Measurements from ENCODE around the gene MEGF11. TPM values are rescaled to one million over a fixed set of nuclear protein-coding genes. Genes with fewer than 3 reads are reported as not detected.

The MEGF11 gene
- total RNA-seq, 1 donor from 2014 or later: not detected

- intact Hi-C loops (cut with DNase I): no loop called here
- DNase-seq (ENCODE audit: missing footprints) (no peak), ATAC-seq (no peak)
These were observed 185.9 kb downstream of the MEGF11 start for GRCh38 chr15:66067687-66068086.

DNA sequence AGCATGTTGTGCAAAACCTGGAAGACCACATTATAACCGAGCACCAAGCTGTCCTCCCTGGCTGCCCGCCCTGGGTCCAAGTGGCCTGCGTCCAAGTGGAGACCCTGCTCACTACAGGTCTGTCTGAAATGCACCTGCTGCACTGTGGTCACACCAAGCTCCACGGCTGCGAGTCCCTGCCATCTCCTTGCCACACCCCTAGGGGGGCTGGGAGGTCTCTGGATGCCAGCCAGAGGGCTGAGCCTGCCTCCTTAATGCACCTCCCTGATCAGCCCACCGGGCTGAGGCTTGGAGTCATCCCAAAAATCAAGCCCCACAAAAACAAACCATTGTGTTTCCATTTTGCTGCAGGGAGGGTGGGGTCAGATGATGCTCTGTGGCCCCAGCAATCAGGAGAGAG is 187.1 kb downstream of the MEGF11 start:
- ATAC-seq: no peak
- intact Hi-C loops (cut with DNase I): no loop called here
- DNase-seq (ENCODE audit: missing footprints): no peak

GRCh38 chr15:66066005-66066404 is 187.5 kb downstream of the MEGF11 start:
- intact Hi-C loops (cut with DNase I): no loop called here
- DNase-seq (ENCODE audit: missing footprints) (no peak), ATAC-seq (peak; percentile 53)

DNA sequence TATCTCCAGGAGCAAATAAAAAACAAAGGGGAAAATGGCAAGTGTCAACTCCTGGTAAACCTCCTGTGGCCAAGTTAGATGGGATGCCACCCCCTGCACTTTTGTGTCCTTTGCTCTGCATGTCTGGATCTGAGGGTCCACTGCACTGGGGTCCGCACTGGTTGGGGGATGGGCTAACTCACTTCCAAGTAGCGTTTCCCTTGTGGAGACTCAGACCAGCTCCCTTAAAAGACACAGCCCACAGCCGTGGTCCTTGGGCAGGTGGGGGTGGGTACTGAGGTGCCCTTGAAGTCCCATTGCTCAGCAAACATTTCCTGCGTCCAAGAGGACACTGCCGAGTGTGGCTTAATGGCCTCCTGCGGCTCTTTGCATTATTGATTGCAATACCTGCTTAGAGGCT is 188.2 kb downstream of the MEGF11 start:
- ATAC-seq (no peak), DNase-seq (ENCODE audit: missing footprints) (no peak)
- intact Hi-C loops (cut with DNase I): no loop called here

DNA sequence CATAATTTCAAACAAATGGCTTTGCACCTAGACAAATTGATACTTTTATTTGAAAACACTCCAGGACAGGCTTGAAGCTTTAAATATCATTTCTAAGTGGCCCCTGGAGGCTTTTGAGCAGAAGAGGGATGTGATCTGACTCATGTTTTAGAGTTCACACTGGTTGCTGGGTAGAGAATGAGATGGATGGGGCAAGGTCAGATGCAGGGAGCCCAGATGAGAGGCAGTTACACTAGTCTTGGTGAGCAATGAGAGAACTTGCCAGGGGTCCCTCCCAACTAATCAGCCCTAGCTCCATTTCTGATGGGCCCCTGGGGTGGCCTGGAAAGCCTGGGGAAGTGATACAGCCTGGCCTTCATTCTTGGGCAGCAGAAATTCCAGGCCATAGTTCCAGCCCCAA is 190.4 kb downstream of the MEGF11 start:
- intact Hi-C loops (cut with DNase I): no loop called here
- ATAC-seq: no peak
- DNase-seq (ENCODE audit: missing footprints): no peak

GRCh38 chr15:66057089-66057488 is 196.5 kb downstream of the MEGF11 start:
- intact Hi-C loops (cut with DNase I): no loop called here
- DNase-seq (ENCODE audit: missing footprints) (no peak), ATAC-seq (no peak)

DNA sequence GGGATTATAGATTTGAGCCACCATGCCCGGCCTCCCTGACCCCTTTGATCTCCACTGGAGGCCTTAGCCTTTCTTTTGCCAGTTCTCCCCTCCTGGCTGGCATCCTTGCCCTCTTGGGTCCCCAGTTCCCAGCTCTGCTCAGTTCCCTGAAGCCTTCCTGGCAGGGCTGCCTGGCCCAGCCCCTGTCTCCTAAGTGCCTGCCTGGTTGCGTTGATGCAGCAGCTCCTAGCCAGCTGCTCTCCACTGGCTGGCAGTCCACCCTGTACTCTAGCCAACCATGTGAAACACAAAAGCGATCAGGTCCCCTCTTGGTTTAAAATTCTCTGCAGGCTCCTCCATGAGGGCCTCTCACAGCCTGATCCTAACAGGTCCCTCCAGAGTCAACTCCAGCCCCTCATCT is 199.6 kb downstream of the MEGF11 start:
- intact Hi-C loops (cut with DNase I): no loop called here
- ATAC-seq (peak; percentile 92), DNase-seq (ENCODE audit: missing footprints) (no peak)

GRCh38 chr15:66051833-66052232 is 201.7 kb downstream of the MEGF11 start:
- intact Hi-C loops (cut with DNase I): no loop called here

DNA sequence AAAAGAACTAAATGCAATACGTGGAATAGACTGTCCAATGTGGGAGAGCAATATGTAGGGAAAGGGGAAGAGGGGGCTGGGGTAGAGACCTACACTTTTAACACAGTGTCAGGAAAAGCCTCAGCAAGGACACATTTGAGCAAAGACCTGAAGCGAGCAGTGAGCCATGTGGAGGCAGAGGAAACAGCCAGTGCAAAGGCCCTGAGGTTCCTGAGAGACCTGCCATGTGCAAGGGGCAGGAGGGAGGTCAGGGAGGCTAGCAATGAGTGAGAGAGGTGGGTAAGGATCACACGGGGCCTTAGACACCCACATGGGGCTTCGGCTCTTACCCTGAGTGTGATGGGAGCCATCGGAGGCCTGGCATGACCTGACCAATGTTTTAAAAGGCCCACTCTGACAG is 203.3 kb downstream of the MEGF11 start:
- DNase-seq (ENCODE audit: missing footprints) (no peak), ATAC-seq (no peak)
- intact Hi-C loops (cut with DNase I): no loop called here

More at GRCh38 chr15:66051833-66052232, 201.7 kb downstream of the MEGF11 start:
- ATAC-seq (no peak), DNase-seq (ENCODE audit: missing footprints) (no peak)

- ATAC-seq (no peak), DNase-seq (ENCODE audit: missing footprints) (no peak)
- intact Hi-C loops (cut with DNase I): no loop called here
These were observed 204.2 kb downstream of the MEGF11 start for GRCh38 chr15:66049353-66049752.

DNA sequence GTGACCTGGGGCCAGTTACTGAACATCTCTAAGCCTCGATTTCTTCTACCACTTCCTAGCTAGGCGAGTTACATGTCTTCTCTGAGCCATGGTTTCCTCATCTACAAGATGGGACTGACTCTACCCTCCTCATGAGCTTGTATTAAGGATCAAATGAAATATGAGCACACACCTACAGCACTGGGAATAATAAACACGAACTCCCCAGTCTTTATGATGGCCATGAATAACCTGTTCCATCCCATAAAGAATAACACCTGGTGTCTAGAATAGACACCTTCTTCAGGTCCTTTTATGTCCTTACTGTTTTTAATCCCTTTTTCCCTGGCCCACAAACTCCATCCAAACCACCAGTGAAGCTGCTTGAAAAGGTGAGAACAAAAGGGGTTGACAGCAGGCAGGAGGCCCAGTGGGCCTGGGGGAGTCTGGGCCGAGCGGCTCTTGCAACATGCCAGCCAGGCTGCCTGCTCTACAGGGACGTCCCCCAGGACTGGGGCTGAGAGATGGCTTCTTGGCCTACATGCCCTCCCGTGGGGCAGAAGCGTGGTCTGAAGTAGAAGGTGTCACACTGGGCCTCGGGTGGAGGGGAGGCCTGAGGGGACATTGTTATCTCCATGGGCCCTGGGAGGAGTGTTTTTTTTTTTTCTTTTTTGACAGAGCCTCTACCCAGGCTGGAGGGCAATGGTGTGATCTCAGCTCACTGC is 206.1 kb downstream of the MEGF11 start:
- no peak for ATAC-seq
- DNase-seq (ENCODE audit: missing footprints): no peak
- intact Hi-C loops (cut with DNase I): no loop called here

- intact Hi-C loops (cut with DNase I): no loop called here
- no peak for ATAC-seq
- no peak for DNase-seq (ENCODE audit: missing footprints)
These were observed 206.8 kb downstream of the MEGF11 start for GRCh38 chr15:66046751-66047150.

GRCh38 chr15:66046326-66046725 is 207.2 kb downstream of the MEGF11 start:
- intact Hi-C loops (cut with DNase I): no loop called here
- DNase-seq (ENCODE audit: missing footprints) (no peak), ATAC-seq (no peak)

GRCh38 chr15:66045542-66045941 is 208.0 kb downstream of the MEGF11 start:
- no peak for ATAC-seq
- intact Hi-C loops (cut with DNase I): no loop called here

DNA sequence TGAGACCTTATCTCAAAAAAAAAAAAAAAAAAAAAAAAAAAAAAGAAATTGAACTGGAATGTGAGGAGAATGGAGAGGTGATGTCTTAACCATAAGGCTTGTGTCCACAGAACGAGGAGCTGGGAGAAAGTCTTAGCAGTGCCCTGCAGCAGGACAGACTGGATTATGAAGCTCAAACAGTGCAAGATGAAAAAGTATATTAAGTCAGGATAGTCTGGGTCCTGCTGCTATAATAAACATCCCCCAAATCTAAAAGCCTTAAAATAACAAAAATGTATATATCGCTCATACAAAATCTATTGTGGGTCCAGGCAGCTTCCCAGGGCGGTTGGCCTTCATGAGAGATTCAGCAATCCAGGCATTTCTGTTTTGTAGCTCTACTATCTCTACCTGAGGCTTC is 208.7 kb downstream of the MEGF11 start:
- intact Hi-C loops (cut with DNase I): loop anchor here (5.0 kb wide), 1 partner anchor 37 kb away; no protein-coding TSS in a partner anchor
- DNase-seq (ENCODE audit: missing footprints): no peak
- ATAC-seq: no peak

More at GRCh38 chr15:66045542-66045941, 208.0 kb downstream of the MEGF11 start:
- no peak for DNase-seq (ENCODE audit: missing footprints)

DNA sequence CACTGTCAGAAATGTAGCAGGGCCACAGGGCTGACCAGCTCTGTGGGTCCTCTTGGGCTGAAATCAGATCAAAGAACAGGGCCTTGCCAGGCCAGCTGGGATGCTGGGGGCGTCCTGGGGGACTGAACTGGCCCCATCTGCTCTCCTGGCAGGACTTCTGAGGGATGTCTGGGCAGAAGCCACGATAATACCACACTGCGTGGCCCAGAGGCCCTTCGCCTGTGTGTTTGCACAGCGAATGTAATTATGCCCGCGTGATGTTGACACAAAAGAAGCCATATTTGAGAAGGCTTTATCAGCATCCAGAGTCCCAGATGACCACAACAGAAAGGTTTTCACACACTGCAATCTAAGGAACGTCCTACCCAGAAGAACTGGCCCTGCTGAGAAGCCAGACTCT is 210.3 kb downstream of the MEGF11 start:
- intact Hi-C loops (cut with DNase I): loop anchor here (5.0 kb wide), 1 partner anchor 39 kb away; no protein-coding TSS in a partner anchor
- ATAC-seq: no peak

GRCh38 chr15:66042624-66043023 is 210.9 kb downstream of the MEGF11 start:
- no peak for ATAC-seq

More for the DNA sequence above, 210.3 kb downstream of the MEGF11 start:
- no peak for DNase-seq (ENCODE audit: missing footprints)

GRCh38 chr15:66041276-66041675 is 212.3 kb downstream of the MEGF11 start:
- DNase-seq (ENCODE audit: missing footprints): no peak
- no peak for ATAC-seq
- intact Hi-C loops (cut with DNase I): loop anchor here (5.0 kb wide), 1 partner anchor 41 kb away; no protein-coding TSS in a partner anchor

More at GRCh38 chr15:66042624-66043023, 210.9 kb downstream of the MEGF11 start:
- intact Hi-C loops (cut with DNase I): loop anchor here (5.0 kb wide), 1 partner anchor 40 kb away; no protein-coding TSS in a partner anchor
- DNase-seq (ENCODE audit: missing footprints): no peak

- DNase-seq (ENCODE audit: missing footprints) (no peak), ATAC-seq (peak; percentile 86)
- intact Hi-C loops (cut with DNase I): loop anchor here (5.0 kb wide), 1 partner anchor 42 kb away; no protein-coding TSS in a partner anchor
These were observed 213.2 kb downstream of the MEGF11 start for GRCh38 chr15:66040211-66040892.

All from Right ventricle myocardium inferior (tissue), 1 donor.